GM19035 (cell line): ENCODE data around the gene KAZN.

Experiments used
- ATAC-seq: cut with Tn5 transposase; IDR thresholded peaks from one replicate; pipeline ENCODE4 v1.9.1; 2021; ENCODE audit not compliant: unreplicated experiment

KAZN gene

GRCh38 chr1:14706631-14707030 is 108.1 kb downstream of the KAZN start:
- no peak for ATAC-seq

DNA sequence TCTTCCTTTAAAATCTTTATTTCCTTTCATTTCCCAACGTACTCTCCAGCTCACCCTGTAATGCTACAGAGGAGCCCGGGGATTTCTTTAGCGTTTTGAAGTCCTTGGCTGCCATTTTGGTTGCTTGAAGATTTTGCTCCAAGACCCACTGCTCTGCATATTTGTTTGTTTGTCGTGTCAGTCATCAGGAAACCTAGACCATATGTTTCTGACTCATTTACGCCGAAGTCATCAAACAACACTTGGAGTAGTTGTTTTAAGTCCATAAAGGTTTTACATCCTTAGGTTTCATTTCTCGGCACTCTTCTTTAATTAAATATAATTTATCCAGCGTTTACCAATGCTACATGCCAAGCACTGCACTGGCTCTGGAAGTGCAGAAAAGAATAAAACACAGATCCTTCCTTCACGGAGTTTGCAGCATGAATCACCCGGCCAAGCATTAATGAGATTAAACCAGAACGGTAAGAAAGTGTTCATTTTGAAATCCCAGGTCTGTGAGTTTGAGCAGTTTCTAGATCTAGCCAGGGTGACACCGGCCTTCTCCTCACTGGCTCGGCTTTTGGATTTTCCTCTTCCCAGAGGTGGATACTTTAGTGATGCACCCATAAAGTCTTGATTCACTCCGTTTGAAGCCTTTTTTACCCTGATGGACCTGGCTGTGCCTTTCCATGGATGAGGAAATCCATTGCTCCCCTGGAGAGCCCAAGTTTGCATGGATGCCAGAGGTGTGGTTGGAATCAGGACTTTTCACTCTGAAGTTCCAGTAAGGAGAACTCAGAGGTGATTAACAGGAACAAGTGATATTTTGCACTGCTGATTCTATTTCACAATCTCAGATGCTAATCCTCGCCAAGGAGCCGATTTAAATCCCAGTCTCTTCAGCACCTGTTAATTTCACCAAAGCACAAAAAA is 109.3 kb downstream of the KAZN start:
- no peak for ATAC-seq

GRCh38 chr1:14710331-14710730 is 111.8 kb downstream of the KAZN start:
- no peak for ATAC-seq

- no peak for ATAC-seq
These were observed 113.7 kb downstream of the KAZN start for GRCh38 chr1:14712136-14712535.

DNA sequence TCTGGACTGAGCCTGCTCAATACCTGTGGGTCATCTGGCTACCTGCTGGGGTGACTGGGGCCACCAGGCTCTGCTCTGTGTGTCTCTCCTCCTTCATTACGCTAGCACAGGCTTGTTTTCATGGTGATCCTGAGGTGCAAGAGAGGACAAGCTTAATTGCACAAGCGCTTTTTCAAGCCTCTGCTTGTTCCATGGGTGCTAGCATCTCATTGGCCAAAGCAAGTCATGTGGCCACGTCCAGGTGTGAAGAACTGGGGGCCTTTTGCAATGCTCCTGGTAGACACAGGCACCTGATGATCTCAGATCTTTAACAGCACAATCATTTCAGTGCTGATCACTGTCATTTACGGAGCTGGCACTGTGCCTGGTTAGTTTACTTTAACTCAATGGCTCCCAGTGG is 114.6 kb downstream of the KAZN start:
- ATAC-seq, result no peak

DNA sequence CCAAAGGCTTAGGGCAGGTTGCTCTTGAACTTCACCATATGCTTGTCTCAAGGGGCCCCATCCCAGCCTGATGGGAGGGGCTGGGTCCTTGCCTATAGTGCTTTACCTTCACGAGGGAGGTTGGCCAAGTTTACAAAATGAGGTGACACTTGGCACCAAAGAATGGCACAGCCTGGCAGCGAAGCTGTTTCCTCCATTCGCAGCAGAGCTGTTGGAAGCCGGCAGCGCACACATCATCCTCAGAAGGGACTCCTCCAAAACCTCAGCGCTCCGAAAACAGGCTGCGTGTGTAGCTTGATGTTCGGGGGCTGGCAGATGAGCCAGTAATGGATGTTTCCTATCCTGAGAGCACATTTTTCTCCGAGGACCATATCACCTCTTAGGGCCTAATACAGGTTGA is 116.8 kb downstream of the KAZN start:
- no peak for ATAC-seq

DNA sequence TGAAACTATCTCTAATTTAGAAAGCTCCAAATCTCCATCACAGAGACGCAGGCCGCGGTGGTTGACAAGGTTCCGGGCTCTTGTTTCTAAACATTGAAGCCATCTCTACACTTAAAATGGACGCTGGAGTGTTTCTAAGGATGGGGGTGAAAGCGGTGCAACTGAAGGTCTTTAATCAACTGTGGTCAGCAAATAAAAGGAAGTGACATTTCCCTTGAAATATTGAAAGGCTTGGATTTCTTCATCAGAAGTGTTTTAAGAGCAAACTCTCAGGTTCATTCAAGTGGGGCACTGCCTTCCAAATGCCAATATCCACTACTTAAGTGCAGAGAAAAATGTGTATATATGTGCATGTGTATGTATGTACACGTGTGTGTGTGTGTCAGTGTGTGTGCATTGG is 117.3 kb downstream of the KAZN start:
- no peak for ATAC-seq

- ATAC-seq, result no peak
These were observed 118.0 kb downstream of the KAZN start for GRCh38 chr1:14716474-14716873.

- ATAC-seq, result no peak
These were observed 120.0 kb downstream of the KAZN start for GRCh38 chr1:14718476-14718875.

DNA sequence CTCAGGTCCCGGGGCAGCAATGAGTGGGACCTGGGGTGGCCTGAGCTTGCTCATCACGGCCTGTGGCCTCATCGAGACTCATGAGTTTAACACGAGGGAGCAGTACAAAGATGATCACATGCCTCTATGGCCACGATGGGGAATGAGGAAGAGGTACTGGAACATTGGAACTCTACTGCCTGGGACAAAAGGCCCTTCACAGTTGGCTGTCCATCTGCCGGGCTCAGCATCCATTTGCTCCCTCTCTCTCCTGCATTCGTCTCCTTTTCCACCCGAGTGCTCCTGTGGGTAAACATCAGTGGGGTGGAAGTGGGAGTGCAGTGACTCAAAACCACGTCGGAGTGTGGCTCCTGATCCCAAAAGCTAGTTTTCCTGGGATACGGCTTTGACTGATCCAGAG is 124.9 kb downstream of the KAZN start:
- no peak for ATAC-seq

- ATAC-seq, result no peak
These were observed 125.8 kb downstream of the KAZN start for GRCh38 chr1:14724246-14724645.

DNA sequence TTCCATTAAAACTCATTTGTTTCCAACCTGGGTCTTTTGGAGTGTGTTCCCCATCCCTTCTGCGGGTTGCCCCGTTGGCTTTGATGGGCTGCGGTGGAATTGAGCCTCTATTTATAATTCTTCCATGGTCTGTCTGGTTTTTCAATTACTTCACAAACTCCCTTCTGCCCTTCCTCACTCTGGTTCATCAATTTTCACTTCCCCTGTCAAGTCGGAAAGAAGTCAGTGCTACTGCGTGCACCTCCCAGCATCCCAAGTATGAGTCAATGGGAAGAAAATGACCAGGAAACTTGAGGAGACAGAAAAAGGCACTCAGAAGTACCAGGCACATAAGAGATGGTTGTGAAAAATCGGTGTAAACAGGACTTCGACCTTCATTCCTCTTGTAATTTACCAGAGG is 126.2 kb downstream of the KAZN start:
- no peak for ATAC-seq

DNA sequence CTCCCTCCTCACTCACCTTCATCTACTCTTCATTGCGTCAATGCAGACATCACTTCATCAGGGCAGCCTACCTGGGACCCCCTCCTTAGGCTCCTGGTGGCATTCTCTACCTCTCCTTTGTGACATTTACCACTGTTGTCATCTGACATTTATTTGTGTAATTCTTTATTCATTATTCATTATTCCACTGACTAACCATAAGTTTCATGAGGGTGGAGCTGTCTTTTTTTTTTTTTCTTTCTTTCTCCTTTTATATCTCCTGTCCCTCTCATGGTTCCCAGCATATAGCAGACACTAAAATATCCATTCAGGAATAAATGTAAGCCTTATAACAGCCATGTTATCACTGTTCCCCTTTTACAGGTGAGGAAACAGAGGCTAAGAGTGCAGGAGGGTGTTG is 126.8 kb downstream of the KAZN start:
- no peak for ATAC-seq

GRCh38 chr1:14725695-14726094 is 127.2 kb downstream of the KAZN start:
- no peak for ATAC-seq

DNA sequence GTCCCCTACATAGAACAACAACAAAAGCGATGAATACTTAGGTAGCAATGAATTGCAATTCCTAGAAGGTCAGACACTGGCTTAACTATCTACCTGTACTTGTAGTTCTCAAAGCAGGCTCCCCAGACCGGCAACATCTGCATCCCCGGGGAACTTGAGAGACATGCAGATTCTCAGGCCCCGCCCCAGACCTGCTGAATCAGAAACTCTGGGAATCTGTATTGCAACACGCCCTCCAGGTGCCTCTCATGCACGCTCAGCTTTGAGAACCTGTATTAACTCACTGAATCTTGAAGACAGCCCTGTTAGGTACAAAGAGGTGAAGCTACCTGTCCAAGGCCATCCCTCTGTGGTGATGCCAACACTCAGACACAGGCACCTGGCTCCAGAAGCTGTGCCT is 128.1 kb downstream of the KAZN start:
- ATAC-seq, result no peak

DNA sequence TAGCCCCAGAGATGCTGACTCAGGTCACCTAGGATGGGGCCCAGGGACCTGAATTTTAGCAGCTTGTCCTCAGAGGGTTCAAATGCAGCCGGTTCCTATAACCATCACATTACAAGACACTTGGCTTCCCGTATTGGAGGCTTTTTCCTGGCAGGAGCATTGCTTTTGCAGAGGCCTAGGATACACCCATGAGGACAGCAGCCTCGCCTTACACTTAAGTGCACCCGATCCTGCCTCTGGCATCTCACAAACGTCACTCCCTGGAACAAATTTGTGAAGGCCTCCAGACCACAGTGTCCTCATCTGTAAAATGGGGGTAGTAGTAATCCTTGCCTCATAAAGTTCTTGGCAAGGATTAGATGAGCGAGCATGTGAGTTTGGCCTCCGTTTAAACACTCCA is 130.0 kb downstream of the KAZN start:
- ATAC-seq, result no peak

DNA sequence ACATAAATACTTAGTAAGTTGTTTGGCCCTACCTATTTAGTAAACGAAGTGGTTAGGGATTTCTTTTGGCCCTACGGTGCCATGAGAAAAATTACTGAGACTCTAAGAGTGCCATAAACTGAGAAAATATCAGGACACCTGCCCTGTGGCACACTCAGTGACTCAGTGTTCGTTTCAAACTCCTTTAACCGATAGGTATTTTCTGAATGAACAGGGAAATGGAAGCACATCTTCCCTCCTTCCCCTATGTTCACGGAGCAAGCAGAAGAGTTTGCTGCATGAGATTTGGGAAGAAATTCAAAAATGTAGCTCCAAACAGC is 134.2 kb downstream of the KAZN start:
- no peak for ATAC-seq

DNA sequence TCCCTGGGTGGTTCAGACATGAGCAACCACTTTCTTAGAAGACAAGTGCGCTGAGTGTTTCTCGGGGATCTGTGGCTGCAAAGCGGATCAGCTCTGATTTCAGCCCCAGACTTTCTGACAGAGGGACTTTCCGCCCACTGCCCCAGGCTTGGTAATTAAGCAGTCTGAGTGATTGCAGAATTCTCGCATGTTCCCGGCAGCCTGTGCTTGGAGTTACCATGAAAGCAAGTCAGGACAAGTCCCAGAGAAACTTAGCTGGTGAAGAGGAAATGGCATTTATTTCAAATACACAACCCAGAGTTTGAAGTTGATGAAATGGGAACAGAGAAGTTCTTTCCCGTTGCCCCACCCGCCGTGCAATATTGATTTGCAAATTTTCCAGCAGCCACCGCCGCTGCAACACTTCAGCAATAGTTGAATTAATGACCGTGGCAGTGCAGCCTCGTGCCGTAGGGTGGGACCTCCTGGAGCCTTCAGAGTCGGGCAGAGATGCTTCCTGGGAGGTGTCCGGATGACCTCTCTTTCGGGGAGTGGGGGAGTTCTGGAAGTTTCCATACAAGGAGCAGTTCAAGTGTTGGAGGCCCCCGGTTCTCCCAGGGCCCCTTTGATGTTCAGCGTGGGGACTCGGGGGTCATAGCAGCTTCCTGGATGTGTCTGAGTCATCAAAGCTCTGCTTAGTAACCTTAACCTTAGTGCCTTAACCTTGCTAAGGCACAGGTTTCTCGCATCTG is 134.7 kb downstream of the KAZN start:
- no peak for ATAC-seq

- no peak for ATAC-seq
These were observed 135.3 kb downstream of the KAZN start for GRCh38 chr1:14733779-14734140.

DNA sequence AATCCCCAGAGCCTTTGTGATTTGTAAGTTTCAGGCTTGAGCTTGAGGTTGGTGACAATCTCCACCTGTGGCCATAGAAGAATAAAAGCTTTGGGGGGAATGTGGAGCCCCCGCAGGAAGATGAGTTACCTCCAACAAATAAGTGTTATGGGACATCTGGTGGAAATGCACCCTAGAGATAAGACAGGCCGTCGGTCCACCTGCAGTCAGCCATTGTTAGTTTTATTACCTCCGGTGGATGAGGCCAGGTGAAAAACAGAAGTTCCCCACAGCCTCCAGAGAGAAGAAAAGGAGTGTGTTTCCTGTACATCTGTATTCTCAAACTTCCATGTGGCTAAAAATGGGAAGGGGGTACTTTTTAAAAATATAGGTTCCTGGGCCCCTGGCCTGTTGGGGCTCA is 137.4 kb downstream of the KAZN start:
- ATAC-seq, result no peak

DNA sequence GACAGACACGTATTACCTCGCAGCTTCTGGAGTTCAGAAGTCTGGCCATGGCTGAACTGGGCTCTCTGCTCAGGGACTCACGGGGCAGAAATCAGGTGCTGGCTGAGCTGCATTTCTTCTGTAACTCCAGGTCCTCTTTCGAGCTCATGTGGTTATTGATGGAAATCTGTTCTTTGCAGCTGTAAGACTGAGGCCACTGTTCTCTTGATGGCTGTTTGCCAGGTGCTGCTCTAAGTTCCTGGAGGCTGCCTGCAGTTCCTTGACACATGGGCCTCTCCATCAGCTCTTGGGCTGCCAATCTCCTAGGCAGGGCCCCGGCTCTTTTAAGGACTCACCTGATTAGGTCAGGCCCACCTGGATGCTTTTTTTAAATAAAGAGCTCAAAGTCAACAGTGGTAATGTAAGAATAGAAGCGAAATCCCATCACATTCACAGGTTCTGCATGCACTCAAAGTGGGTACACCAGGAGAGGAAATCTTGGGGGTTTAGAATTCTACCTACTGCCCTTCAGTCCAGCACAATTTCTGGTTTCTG is 139.1 kb downstream of the KAZN start:
- ATAC-seq, result no peak

- no peak for ATAC-seq
These were observed 139.8 kb downstream of the KAZN start for GRCh38 chr1:14738235-14738634.
